Tibial artery (tissue), 4 donors: ENCODE measurements around the gene CSNK1G3.

Experiments used
- DNase-seq, 2 donors: peaks; one replicate each; pipeline ENCODE4 v3.0.0-alpha.2; 2019
- H3K27ac ChIP-seq, 2 donors: fragments of 200-600 bp; sonication (generic) in 1 of 2; 1 replicate in 1 of 2; 2 replicates in 1 of 2; pipeline ENCODE4 v1.5.1; 2018 to 2019; ENCODE audit warnings: mild to moderate bottlenecking in 1 of 2
- H3K27me3 ChIP-seq, 2 donors: fragments of 200-600 bp; sonication (generic) in 1 of 2; one replicate each; pipeline versions ENCODE4 v1.5.1 to v1.6.0; 2016 to 2019
- H3K36me3 ChIP-seq, 3 donors: fragments of 200-600 bp; sonication (generic) in 2 of 3; one replicate each; pipeline ENCODE4 v1.5.1; 2016 to 2019; ENCODE audit warnings: mild to moderate bottlenecking in 2 of 3
- H3K4me1 ChIP-seq, 4 donors: fragments of 200-600 bp; sonication (generic) in 2 of 4; 1 replicate in 3 of 4; 2 replicates in 1 of 4; pipeline ENCODE4 v1.5.1; 2016 to 2019
- H3K4me3 ChIP-seq, 2 donors: fragments of 200-600 bp; sonication (generic) in 1 of 2; 1 replicate in 1 of 2; 2 replicates in 1 of 2; pipeline ENCODE4 v1.5.1; 2018 to 2019; ENCODE audit warnings: mild to moderate bottlenecking in 2 of 2
- H3K9me3 ChIP-seq, 3 donors: fragments of 200-600 bp; sonication (generic) in 1 of 3; one replicate each; pipeline ENCODE4 v1.5.1; 2016 to 2019
- intact Hi-C: fragments of 100-400 bp; cut with DNase I; formaldehyde crosslinking; loops from one replicate; pipeline ENCODE4 v1.15.0; 2023; ENCODE audit warnings: low total_unique reads
- TF ChIP-seq, protein P1 (sequence below), 2 experiments: fragments of 200-600 bp in 1 of 2; fragments of 450-650 bp in 1 of 2; IDR thresholded peaks; one replicate each; pipeline ENCODE4 v1.5.1; 2017 to 2019; ENCODE audit warnings: antibody characterized with exemption in 2 of 2, mild to moderate bottlenecking in 1 of 2, moderate library complexity in 1 of 2

Gene CSNK1G3

DNA sequence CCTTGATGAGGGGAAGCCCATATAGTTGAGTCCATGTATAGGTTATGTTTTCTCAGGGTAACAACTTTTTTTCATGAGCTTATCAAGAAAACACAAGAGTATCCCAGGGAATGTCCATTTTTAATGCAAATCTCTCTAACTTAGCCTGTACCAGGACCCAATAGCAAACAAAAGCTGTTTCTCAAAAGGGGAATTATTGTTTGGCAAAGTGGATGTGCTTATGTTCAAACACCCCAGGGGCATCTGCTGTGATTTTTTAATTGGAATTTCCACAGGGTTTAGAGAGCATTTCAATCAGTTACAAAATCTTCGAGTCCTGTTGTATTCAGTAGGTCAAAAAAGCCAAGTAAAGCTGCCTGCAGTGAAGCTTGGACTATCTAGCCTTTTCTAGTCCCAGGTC is 33.4 kb upstream of the CSNK1G3 start:
- no peak for DNase-seq
- Histone ChIP-seq H3K4me3 (no peak overlapping the region), H3K9me3 (no peaks in the 10 kb centered on the region), H3K36me3 (no peaks in the 10 kb centered on the region), H3K27ac (no peak overlapping the region), H3K4me1 (peaks cover 0 to 6% (median 3%) of the 10 kb centered on the region in 4 donors), H3K27me3 (no peaks in the 10 kb centered on the region)
- intact Hi-C loops, result no loop called here
- TF ChIP-seq, protein P1, sequence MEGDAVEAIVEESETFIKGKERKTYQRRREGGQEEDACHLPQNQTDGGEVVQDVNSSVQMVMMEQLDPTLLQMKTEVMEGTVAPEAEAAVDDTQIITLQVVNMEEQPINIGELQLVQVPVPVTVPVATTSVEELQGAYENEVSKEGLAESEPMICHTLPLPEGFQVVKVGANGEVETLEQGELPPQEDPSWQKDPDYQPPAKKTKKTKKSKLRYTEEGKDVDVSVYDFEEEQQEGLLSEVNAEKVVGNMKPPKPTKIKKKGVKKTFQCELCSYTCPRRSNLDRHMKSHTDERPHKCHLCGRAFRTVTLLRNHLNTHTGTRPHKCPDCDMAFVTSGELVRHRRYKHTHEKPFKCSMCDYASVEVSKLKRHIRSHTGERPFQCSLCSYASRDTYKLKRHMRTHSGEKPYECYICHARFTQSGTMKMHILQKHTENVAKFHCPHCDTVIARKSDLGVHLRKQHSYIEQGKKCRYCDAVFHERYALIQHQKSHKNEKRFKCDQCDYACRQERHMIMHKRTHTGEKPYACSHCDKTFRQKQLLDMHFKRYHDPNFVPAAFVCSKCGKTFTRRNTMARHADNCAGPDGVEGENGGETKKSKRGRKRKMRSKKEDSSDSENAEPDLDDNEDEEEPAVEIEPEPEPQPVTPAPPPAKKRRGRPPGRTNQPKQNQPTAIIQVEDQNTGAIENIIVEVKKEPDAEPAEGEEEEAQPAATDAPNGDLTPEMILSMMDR (IDR thresholded peaks at IDR 0.05), result no peak

DNA sequence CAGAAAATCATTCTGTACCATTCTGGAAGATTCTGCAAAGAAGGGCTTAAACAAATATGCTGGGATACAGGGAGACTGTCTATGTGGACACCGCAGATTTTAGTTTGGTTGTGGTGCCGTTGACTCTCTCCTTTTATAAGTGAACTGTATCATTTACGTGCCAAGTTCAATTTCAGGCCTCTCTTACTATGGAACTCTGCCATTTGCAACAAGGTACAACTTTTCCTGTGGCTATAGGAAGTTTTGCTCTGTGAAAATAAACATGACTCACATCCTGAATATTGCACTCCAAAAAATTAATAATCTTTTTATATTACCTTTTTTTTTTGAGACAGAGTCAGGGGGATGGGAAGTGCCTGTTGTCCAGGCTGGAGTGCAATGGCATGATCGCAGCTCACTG is 29.7 kb upstream of the CSNK1G3 start:
- TF ChIP-seq, protein P1 (IDR thresholded peaks at IDR 0.05), result no peak
- DNase-seq, result no peak
- no peak overlapping the region for H3K27ac ChIP-seq
- no peak overlapping the region for H3K4me3 ChIP-seq
- H3K36me3 ChIP-seq, result no peaks in the 10 kb centered on the region
- H3K4me1 ChIP-seq, result peaks cover 0 to 17% (median 10%) of the 10 kb centered on the region in 4 donors
- no peaks in the 10 kb centered on the region for H3K27me3 ChIP-seq
- no peaks in the 10 kb centered on the region for H3K9me3 ChIP-seq
- intact Hi-C loops, result no loop called here

- TF ChIP-seq, protein P1 (IDR thresholded peaks at IDR 0.05), result no peak
- no peaks in the 10 kb centered on the region for H3K27me3 ChIP-seq
- H3K4me3 ChIP-seq, result no peak overlapping the region
- no peak overlapping the region for H3K27ac ChIP-seq
- peaks cover 0 to 17% (median 10%) of the 10 kb centered on the region in 4 donors for H3K4me1 ChIP-seq
- no peaks in the 10 kb centered on the region for H3K9me3 ChIP-seq
- no peaks in the 10 kb centered on the region for H3K36me3 ChIP-seq
- intact Hi-C loops, result no loop called here
- no peak for DNase-seq
Measured at GRCh38 chr5:123483446-123484077, 28.4 kb upstream of the CSNK1G3 start.

GRCh38 chr5:123485275-123485674 is 26.7 kb upstream of the CSNK1G3 start:
- Histone ChIP-seq H3K9me3 (no peaks in the 10 kb centered on the region), H3K4me3 (no peak overlapping the region), H3K27me3 (no peaks in the 10 kb centered on the region), H3K36me3 (no peaks in the 10 kb centered on the region), H3K27ac (no peak overlapping the region), H3K4me1 (peaks cover 0 to 17% (median 10%) of the 10 kb centered on the region in 4 donors)
- TF ChIP-seq, protein P1 (IDR thresholded peaks at IDR 0.05), result no peak
- DNase-seq, result no peak
- intact Hi-C loops, result no loop called here

- Histone ChIP-seq H3K36me3 (no peaks in the 10 kb centered on the region), H3K9me3 (no peaks in the 10 kb centered on the region), H3K27ac (no peak overlapping the region), H3K4me1 (peaks cover 0 to 15% (median 9%) of the 10 kb centered on the region in 4 donors), H3K4me3 (no peak overlapping the region), H3K27me3 (no peaks in the 10 kb centered on the region)
- no peak for DNase-seq
- intact Hi-C loops, result no loop called here
- TF ChIP-seq, protein P1 (IDR thresholded peaks at IDR 0.05), result no peak
Measured at GRCh38 chr5:123486951-123487655, 24.9 kb upstream of the CSNK1G3 start.
